Gastrocnemius medialis (tissue), 4 donors: ENCODE measurements around the gene DHRS12.

ENCODE experiments used
- POLR2A ChIP-seq, 2 donors: fragments of 450-650 bp; IDR thresholded peaks; one replicate each; pipeline ENCODE4 v1.6.1; 2017; ENCODE audit warnings: antibody characterized with exemption in 2 of 2, mild to moderate bottlenecking in 2 of 2, moderate library complexity in 2 of 2
- TF ChIP-seq, protein P1 (sequence below), 5 experiments: fragments of 450-650 bp in 3 of 5; fragments of 200-600 bp in 2 of 5; sonication (generic) in 2 of 5; IDR thresholded peaks in 4 of 5; conservative IDR thresholded peaks in 1 of 5; 1 replicate in 4 of 5; 2 replicates in 1 of 5; pipeline ENCODE4 v1.5.1; 2016 to 2019; ENCODE audit warnings: antibody characterized with exemption in 5 of 5, mild to moderate bottlenecking in 3 of 5, moderate library complexity in 3 of 5

DNA sequence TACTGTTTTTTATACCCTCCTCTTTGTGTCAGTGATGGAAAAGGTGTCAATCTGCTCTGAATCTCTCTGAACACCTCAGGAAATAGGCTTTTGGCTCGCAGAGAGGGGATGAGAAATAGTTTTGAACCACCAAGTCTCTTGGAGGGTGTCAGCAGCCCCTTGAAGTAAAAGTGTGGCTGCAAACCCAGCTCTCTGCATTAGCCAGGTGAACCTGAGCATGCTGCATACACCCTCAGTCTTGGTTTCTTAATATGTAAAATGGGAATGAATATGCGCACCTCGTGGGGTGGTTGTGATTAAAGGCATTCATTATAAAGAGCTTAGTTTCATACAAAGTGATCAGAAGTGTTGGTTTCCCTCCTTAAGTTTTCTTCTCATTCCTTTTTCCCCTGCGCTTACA, 1.4 kb upstream of the DHRS12 start:
- TF ChIP-seq, protein P1, sequence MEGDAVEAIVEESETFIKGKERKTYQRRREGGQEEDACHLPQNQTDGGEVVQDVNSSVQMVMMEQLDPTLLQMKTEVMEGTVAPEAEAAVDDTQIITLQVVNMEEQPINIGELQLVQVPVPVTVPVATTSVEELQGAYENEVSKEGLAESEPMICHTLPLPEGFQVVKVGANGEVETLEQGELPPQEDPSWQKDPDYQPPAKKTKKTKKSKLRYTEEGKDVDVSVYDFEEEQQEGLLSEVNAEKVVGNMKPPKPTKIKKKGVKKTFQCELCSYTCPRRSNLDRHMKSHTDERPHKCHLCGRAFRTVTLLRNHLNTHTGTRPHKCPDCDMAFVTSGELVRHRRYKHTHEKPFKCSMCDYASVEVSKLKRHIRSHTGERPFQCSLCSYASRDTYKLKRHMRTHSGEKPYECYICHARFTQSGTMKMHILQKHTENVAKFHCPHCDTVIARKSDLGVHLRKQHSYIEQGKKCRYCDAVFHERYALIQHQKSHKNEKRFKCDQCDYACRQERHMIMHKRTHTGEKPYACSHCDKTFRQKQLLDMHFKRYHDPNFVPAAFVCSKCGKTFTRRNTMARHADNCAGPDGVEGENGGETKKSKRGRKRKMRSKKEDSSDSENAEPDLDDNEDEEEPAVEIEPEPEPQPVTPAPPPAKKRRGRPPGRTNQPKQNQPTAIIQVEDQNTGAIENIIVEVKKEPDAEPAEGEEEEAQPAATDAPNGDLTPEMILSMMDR (IDR thresholded peaks at IDR 0.05 in 4 of 5, conservative IDR thresholded peaks at IDR 0.05 in 1 of 5) = no peak
- TF ChIP-seq POLR2A (IDR thresholded peaks at IDR 0.05) = no peak
